NCI-H2196 treated with DMSO at 0.1 percent for 48 hours (cell line): Measurements from ENCODE around the gene SYP.
"Not testable (repeated sequence)": the region's sequence is repeated elsewhere in the genome, so short reads cannot be mapped to it uniquely, and the experiment has no call there.

Source experiments
- DNase-seq: peaks from one replicate; lab custom pipeline; 2025; ENCODE audit not compliant: unreplicated experiment; lab: John Stamatoyannopoulos, UW

SYP gene

GRCh38 chrX:49142264-49142663 lies 57.7 kb downstream of the SYP start:
- DNase-seq: not testable (repeated sequence)

GRCh38 chrX:49139713-49140112 lies 60.3 kb downstream of the SYP start:
- no peak for DNase-seq
